ENCODE measurements around the gene ATG101. TPM values are rescaled to one million over a fixed set of nuclear protein-coding genes. Genes with fewer than 3 reads are reported as not detected.

Gene ATG101
- polyA plus RNA-seq, 1 experiment: 163 TPM

DNA sequence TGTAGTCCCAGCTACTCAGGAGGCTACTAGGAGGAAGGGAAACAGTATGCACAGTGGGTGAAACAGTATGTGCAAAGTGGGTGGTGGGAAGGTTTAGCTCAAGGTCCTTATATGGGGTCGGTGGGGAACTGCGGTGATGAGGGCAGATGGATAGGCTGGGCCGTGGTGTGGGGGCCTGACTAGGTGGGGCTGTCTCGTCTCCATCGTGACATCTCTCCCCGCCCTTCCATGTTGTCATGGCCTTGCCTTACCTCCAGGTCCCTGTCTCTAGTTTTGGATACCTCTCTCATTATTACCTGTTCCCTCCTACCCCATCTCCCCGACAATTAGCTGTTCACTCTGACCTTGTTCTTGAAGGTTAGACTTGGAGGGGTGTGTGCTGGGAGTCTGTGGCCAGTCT is 22.9 kb upstream of the ATG101 start:
- CTCF ChIA-PET: interaction anchor here (1.0 to 5.7 kb wide), 4 partner anchors 22 to 43 kb away, joined by 3 to 48 read pairs (median 3); no protein-coding TSS in a partner anchor
- Histone ChIP-seq H3K27me3 (ENCODE audit: control insufficient read depth, insufficient read depth, low read length) (no peaks in the 10 kb centered on the region), H3K36me3 (ENCODE audit: control insufficient read depth, insufficient read depth, low read length) (0 out of 2 replicates have a peak, but pooled peaks cover 2% of the 10 kb centered on the region), H3K4me3 (ENCODE audit: low read depth, low read length) (no peak overlapping the region)
- POLR2A ChIA-PET: no interaction called here
- DNase-seq (ENCODE audit: low read depth): no peak
- no peak for TF ChIP-seq CTCF (IDR thresholded peaks at IDR 0.05; ENCODE audit: insufficient read depth, low read depth, low read length)

DNA sequence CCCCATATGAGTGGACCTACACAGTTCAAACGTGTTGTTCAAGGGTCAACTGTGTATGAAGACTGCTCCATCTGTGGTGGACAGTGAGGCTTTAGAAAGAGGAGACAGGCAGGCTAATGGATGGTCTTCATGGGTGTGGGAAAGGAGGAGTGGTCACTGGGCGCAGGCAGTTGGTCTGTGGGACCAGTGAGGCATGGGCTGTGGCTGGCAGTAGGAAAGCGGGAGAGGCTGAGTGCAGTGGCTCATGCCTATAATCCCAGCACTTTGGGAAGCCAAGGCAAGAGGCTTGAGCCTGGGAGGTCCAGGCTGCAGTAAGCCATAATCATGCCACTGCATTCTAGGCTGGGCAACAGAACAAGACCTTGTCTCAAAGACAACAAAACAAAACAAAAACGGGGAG is 20.5 kb upstream of the ATG101 start:
- Histone ChIP-seq H3K4me3 (ENCODE audit: low read depth, low read length) (no peak overlapping the region), H3K27me3 (ENCODE audit: control insufficient read depth, insufficient read depth, low read length) (no peaks in the 10 kb centered on the region), H3K36me3 (ENCODE audit: control insufficient read depth, insufficient read depth, low read length) (no peaks in the 10 kb centered on the region; the same call in 1 of the 2 replicates)
- DNase-seq (ENCODE audit: low read depth): no peak
- TF ChIP-seq CTCF (IDR thresholded peaks at IDR 0.05; ENCODE audit: insufficient read depth, low read depth, low read length): no peak
- CTCF ChIA-PET: no interaction called here
- POLR2A ChIA-PET: interaction anchor here (0.5 to 0.6 kb wide), 2 partner anchors 22 to 42 kb away, joined by 3 to 5 read pairs; no protein-coding TSS in a partner anchor

GRCh38 chr12:52049688-52050087 is 20.1 kb upstream of the ATG101 start:
- no peak for TF ChIP-seq CTCF (IDR thresholded peaks at IDR 0.05; ENCODE audit: insufficient read depth, low read depth, low read length)
- POLR2A ChIA-PET: no interaction called here
- no peak overlapping the region for H3K4me3 ChIP-seq (ENCODE audit: low read depth, low read length)
- no peaks in the 10 kb centered on the region for H3K27me3 ChIP-seq (ENCODE audit: control insufficient read depth, insufficient read depth, low read length)
- H3K36me3 ChIP-seq (ENCODE audit: control insufficient read depth, insufficient read depth, low read length): no peaks in the 10 kb centered on the region; the same call in 1 of the 2 replicates
- no peak for DNase-seq (ENCODE audit: low read depth)
- CTCF ChIA-PET: no interaction called here

- CTCF ChIA-PET: interaction anchor here (1.2 to 3.0 kb wide), 3 partner anchors 13 to 24 kb away, joined by 6 to 25 read pairs (median 7); no protein-coding TSS in a partner anchor
Observed at GRCh38 chr12:52050116-52050757, 19.5 kb upstream of the ATG101 start.

More at GRCh38 chr12:52050116-52050757, 19.5 kb upstream of the ATG101 start:
- POLR2A ChIA-PET: interaction anchor here (0.9 to 1.2 kb wide), 2 partner anchors 11 to 18 kb away, joined by 3 to 20 read pairs; no protein-coding TSS in a partner anchor
- Histone ChIP-seq H3K4me3 (ENCODE audit: low read depth, low read length) (peak overlapping the region; percentile 63), H3K36me3 (ENCODE audit: control insufficient read depth, insufficient read depth, low read length) (peaks cover 2% of the 10 kb centered on the region; the same call in 1 of the 2 replicates), H3K27me3 (ENCODE audit: control insufficient read depth, insufficient read depth, low read length) (no peaks in the 10 kb centered on the region)
- no peak for TF ChIP-seq CTCF (IDR thresholded peaks at IDR 0.05; ENCODE audit: insufficient read depth, low read depth, low read length)
- DNase-seq (ENCODE audit: low read depth): no peak

All from BJ (cell line).